Measurements from ENCODE around the gene OSR1. TPM values are rescaled to one million over a fixed set of nuclear protein-coding genes. Genes with fewer than 3 reads are reported as not detected.

The OSR1 gene
- total and polyA plus RNA-seq, 9 of the 15 experiments (the other 6 are each of a cell fraction or from before 2014, with no cell fraction given) = not detected

- TF ChIP-seq POLR3G (IDR thresholded peaks at IDR 0.05; ENCODE audit: extremely low read depth, insufficient read length, insufficient replicate concordance) (no peak), SREBF1 (IDR thresholded peaks at IDR 0.05; ENCODE audit: borderline replicate concordance, low read depth, low read length) (no peak), TAF1 (IDR thresholded peaks at IDR 0.05; ENCODE audit: control insufficient read depth, extremely low read depth, insufficient read depth, low read length, severe bottlenecking) (peak; percentile 88), RERE (CRISPR knock-in tag; IDR thresholded peaks at IDR 0.05; ENCODE audit: borderline replicate concordance) (no peak), ZNF184 (CRISPR knock-in tag; IDR thresholded peaks at IDR 0.05) (no peak), CXXC5 (CRISPR knock-in tag; IDR thresholded peaks at IDR 0.05) (peak; percentile 83), RFX7 (CRISPR knock-in tag; IDR thresholded peaks at IDR 0.05) (no peak), ZC3H8 (IDR thresholded peaks at IDR 0.05) (no peak), SRSF9 (IDR thresholded peaks at IDR 0.05; ENCODE audit: borderline replicate concordance, low read depth, low read length) (no peak), TAF7 (tag; IDR thresholded peaks at IDR 0.05) (peak; percentile 72; the same call in 1 of the 2 replicates)
- TF ChIP-seq, protein P1, sequence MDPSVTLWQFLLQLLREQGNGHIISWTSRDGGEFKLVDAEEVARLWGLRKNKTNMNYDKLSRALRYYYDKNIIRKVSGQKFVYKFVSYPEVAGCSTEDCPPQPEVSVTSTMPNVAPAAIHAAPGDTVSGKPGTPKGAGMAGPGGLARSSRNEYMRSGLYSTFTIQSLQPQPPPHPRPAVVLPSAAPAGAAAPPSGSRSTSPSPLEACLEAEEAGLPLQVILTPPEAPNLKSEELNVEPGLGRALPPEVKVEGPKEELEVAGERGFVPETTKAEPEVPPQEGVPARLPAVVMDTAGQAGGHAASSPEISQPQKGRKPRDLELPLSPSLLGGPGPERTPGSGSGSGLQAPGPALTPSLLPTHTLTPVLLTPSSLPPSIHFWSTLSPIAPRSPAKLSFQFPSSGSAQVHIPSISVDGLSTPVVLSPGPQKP (CRISPR knock-in tag; IDR thresholded peaks at IDR 0.05) = no peak
- TF ChIP-seq, protein P2, sequence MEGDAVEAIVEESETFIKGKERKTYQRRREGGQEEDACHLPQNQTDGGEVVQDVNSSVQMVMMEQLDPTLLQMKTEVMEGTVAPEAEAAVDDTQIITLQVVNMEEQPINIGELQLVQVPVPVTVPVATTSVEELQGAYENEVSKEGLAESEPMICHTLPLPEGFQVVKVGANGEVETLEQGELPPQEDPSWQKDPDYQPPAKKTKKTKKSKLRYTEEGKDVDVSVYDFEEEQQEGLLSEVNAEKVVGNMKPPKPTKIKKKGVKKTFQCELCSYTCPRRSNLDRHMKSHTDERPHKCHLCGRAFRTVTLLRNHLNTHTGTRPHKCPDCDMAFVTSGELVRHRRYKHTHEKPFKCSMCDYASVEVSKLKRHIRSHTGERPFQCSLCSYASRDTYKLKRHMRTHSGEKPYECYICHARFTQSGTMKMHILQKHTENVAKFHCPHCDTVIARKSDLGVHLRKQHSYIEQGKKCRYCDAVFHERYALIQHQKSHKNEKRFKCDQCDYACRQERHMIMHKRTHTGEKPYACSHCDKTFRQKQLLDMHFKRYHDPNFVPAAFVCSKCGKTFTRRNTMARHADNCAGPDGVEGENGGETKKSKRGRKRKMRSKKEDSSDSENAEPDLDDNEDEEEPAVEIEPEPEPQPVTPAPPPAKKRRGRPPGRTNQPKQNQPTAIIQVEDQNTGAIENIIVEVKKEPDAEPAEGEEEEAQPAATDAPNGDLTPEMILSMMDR (IDR thresholded peaks at IDR 0.05 in 2 of 3, conservative IDR thresholded peaks at IDR 0.05 in 1 of 3; ENCODE audit: insufficient read depth in 2 of 3, low read depth in 1 of 3, low read length in 3 of 3) = no peak
- TF ChIP-seq, protein P3, sequence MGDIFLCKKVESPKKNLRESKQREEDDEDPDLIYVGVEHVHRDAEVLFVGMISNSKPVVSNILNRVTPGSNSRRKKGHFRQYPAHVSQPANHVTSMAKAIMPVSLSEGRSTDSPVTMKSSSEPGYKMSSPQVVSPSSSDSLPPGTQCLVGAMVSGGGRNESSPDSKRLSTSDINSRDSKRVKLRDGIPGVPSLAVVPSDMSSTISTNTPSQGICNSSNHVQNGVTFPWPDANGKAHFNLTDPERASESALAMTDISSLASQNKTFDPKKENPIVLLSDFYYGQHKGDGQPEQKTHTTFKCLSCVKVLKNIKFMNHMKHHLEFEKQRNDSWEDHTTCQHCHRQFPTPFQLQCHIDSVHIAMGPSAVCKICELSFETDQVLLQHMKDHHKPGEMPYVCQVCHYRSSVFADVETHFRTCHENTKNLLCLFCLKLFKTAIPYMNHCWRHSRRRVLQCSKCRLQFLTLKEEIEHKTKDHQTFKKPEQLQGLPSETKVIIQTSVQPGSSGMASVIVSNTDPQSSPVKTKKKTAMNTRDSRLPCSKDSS (IDR thresholded peaks at IDR 0.05; ENCODE audit: low read depth, partially characterized antibody) = no peak
Observed at GRCh38 chr2:19347619-19348562, 10.5 kb downstream of the OSR1 start (continued).
